HUES6 (cell line): Measurements from ENCODE around the gene SLC35B1.

Experiments
- H3K27ac ChIP-seq: 2 replicates; pipeline ENCODE4 v1.7.0; 2013; ENCODE audit warnings: low read depth, mild to moderate bottlenecking, low read length, inconsistent platforms
- H3K27me3 ChIP-seq: 2 replicates; pipeline ENCODE4 v1.6.1; 2013; ENCODE audit warnings: low read length; ENCODE audit not compliant: control insufficient read depth, insufficient read depth
- H3K36me3 ChIP-seq: 2 replicates; pipeline ENCODE4 v1.6.1; 2013; ENCODE audit warnings: low read length; ENCODE audit not compliant: control insufficient read depth, insufficient read depth
- H3K4me1 ChIP-seq: 2 replicates; pipeline ENCODE4 v1.6.1; 2013; ENCODE audit warnings: low read length; ENCODE audit not compliant: control insufficient read depth, insufficient read depth
- H3K4me3 ChIP-seq: 2 replicates; pipeline ENCODE4 v1.5.1; 2013; ENCODE audit warnings: low read depth, low read length
- H3K9ac ChIP-seq: one replicate; pipeline ENCODE4 v1.6.1; 2013; ENCODE audit warnings: mild to moderate bottlenecking, low read length
- H3K9me3 ChIP-seq: 2 replicates; pipeline ENCODE4 v1.6.1; 2013; ENCODE audit warnings: low read depth, low read length; ENCODE audit not compliant: control insufficient read depth, insufficient read depth

Gene SLC35B1

GRCh38 chr17:49659661-49660382 is 47.9 kb downstream of the SLC35B1 start:
- Histone ChIP-seq H3K4me1 (no peaks in the 10 kb centered on the region), H3K9me3 (peaks cover 2% of the 10 kb centered on the region; the same call in 1 of the 2 replicates), H3K9ac (no peak overlapping the region), H3K27ac (no peak overlapping the region), H3K36me3 (peaks cover 4% of the 10 kb centered on the region; the same call in 1 of the 2 replicates), H3K4me3 (no peak overlapping the region), H3K27me3 (no peaks in the 10 kb centered on the region)

GRCh38 chr17:49656247-49656646 is 51.5 kb downstream of the SLC35B1 start:
- Histone ChIP-seq H3K36me3 (no peaks in the 10 kb centered on the region), H3K27ac (no peak overlapping the region), H3K4me1 (no peaks in the 10 kb centered on the region)

More at GRCh38 chr17:49656247-49656646, 51.5 kb downstream of the SLC35B1 start:
- H3K9ac ChIP-seq = no peak overlapping the region
- H3K9me3 ChIP-seq = no peaks in the 10 kb centered on the region
- H3K4me3 ChIP-seq = no peak overlapping the region
- H3K27me3 ChIP-seq = no peaks in the 10 kb centered on the region
